ENCODE results near the gene HARS1. TPM values are rescaled to one million over a fixed set of nuclear protein-coding genes. Genes with fewer than 3 reads are reported as not detected.

The HARS1 gene
- total RNA-seq, 2 donors from 2014 or later = 33.9 to 45.6 TPM

- peak; percentile 95 for DNase-seq (ENCODE audit: low spot score)
- H3K36me3 ChIP-seq = peaks cover 80% of the 10 kb centered on the region
These were observed 9.3 kb upstream of the HARS1 start, which contains the start of gene ZMAT2 for GRCh38 chr5:140700177-140701144. TSS of gene ZMAT2 (plus strand) at chr5:140700447. CDS start at chr5:140700461, 14 bp downstream.

GRCh38 chr5:140696891-140697492 lies 5.8 kb upstream of the HARS1 start:
- H3K36me3 ChIP-seq = peaks cover 66% of the 10 kb centered on the region

More at GRCh38 chr5:140700177-140701144, 9.3 kb upstream of the HARS1 start, which contains the start of gene ZMAT2:
- Histone ChIP-seq H3K4me1 (peaks cover 0 to 15% of the 10 kb centered on the region in 2 donors), H3K9me3 (no peaks in the 10 kb centered on the region), H3K27me3 (no peaks in the 10 kb centered on the region), H3K27ac (peak within 1 kb of the TSS in 1 of 2 donors; percentile 69), H3K4me3 (peak within 1 kb of the TSS; percentile 74)
- no peak for TF ChIP-seq CTCF (IDR thresholded peaks at IDR 0.05)

GRCh38 chr5:140694276-140694675 lies 3.1 kb upstream of the HARS1 start:
- Histone ChIP-seq H3K4me1 (peaks cover 0 to 27% of the 10 kb centered on the region in 2 donors), H3K27me3 (no peaks in the 10 kb centered on the region), H3K27ac (no peak overlapping the region), H3K4me3 (no peak overlapping the region), H3K36me3 (peaks cover 60% of the 10 kb centered on the region), H3K9me3 (no peaks in the 10 kb centered on the region)
- no peak for DNase-seq (ENCODE audit: low spot score)
- no peak for TF ChIP-seq CTCF (IDR thresholded peaks at IDR 0.05)

More at GRCh38 chr5:140696891-140697492, 5.8 kb upstream of the HARS1 start:
- no peaks in the 10 kb centered on the region for H3K27me3 ChIP-seq
- no peak overlapping the region for H3K27ac ChIP-seq
- no peak for TF ChIP-seq CTCF (IDR thresholded peaks at IDR 0.05)
- H3K4me1 ChIP-seq = peaks cover 0 to 30% of the 10 kb centered on the region in 2 donors
- no peak overlapping the region for H3K4me3 ChIP-seq
- no peaks in the 10 kb centered on the region for H3K9me3 ChIP-seq
- no peak for DNase-seq (ENCODE audit: low spot score)

- DNase-seq (ENCODE audit: low spot score) = no peak
These were observed 716 bp downstream of the HARS1 start for GRCh38 chr5:140690376-140690932.

More at GRCh38 chr5:140690376-140690932, 716 bp downstream of the HARS1 start:
- H3K4me3 ChIP-seq = peak overlapping the region; percentile 75 to 89
- H3K4me1 ChIP-seq = peaks cover 0 to 27% of the 10 kb centered on the region in 2 donors
- peaks cover 33% of the 10 kb centered on the region for H3K36me3 ChIP-seq
- TF ChIP-seq CTCF (IDR thresholded peaks at IDR 0.05) = no peak
- H3K9me3 ChIP-seq = no peaks in the 10 kb centered on the region
- peak overlapping the region; percentile 72 to 88 for H3K27ac ChIP-seq
- H3K27me3 ChIP-seq = no peaks in the 10 kb centered on the region
